ENCODE results near the gene AZGP1. TPM values are rescaled to one million over a fixed set of nuclear protein-coding genes. Genes with fewer than 3 reads are reported as not detected.
"Not testable (repeated sequence)": the region's sequence is repeated elsewhere in the genome, so short reads cannot be mapped to it uniquely, and the experiment has no call there.

Gene AZGP1
- total and polyA plus RNA-seq, 4 experiments from 2014 or later = not detected

DNA sequence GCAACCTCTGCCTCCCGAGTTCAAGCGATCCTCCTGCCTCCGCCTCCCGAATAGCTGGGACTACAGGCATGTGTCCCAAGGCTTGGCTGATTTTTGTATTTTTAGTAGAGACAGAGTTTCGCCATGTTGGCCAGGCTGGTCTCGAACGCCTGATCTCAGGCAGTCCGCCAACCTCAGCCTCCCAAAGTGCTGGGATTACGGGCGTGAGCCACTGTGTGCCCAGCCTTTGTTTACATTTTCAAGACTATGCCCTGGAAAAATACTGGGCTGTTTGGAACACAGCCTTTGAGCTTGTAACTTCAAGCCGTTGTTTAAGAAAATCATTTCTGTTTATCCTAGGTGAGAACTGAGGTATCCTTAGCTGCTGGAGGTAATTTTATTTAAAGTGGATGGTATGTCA, 41.5 kb upstream of the AZGP1 start:
- no peak for DNase-seq
- Mint-ChIP-seq H3K36me3 (peaks cover 0 to 33% of the 10 kb centered on the region in 2 donors), H3K4me3 (peak overlapping the region in 5 of 8 donors; percentile 17 to 53 (median 29)), H3K4me1 (peaks cover 30 to 58% (median 46%) of the 10 kb centered on the region in 4 donors), H3K27me3 (no peaks in the 10 kb centered on the region), H3K9me3 (no peaks in the 10 kb centered on the region), H3K27ac (peak overlapping the region in 5 of 7 donors; percentile 35 to 95 (median 66))
- intact Hi-C loops (cut with micrococcal nuclease) = no loop called here
- Histone ChIP-seq H3K36me3 (ENCODE audit: insufficient read depth, low read length) (no peaks in the 10 kb centered on the region), H3K4me1 (ENCODE audit: insufficient read depth, low read length) (peaks cover 43% of the 10 kb centered on the region), H3K9me3 (ENCODE audit: control insufficient read depth in 1 of 2, low read length in 2 of 2) (no peaks in the 10 kb centered on the region), H3K27me3 (ENCODE audit: insufficient read depth, low read length) (no peaks in the 10 kb centered on the region), H3K4me3 (ENCODE audit: low read length in 2 of 2) (no peak overlapping the region), H3K27ac (ENCODE audit: low read depth, low read length) (no peak overlapping the region)
- ChIA-PET CTCF (ENCODE audit: partially characterized antibody) (interaction anchor here (0.7 to 3.0 kb wide), 2 partner anchors 9 to 27 kb away, joined by 3 to 12 read pairs; no protein-coding TSS in a partner anchor), POLR2A (ENCODE audit: partially characterized antibody) (interaction anchor here (0.6 to 3.6 kb wide), 4 partner anchors 9 to 810 kb away, joined by 3 to 38 read pairs (median 13); partner anchors contain the start of genes EPHB4 and TRIM4)

DNA sequence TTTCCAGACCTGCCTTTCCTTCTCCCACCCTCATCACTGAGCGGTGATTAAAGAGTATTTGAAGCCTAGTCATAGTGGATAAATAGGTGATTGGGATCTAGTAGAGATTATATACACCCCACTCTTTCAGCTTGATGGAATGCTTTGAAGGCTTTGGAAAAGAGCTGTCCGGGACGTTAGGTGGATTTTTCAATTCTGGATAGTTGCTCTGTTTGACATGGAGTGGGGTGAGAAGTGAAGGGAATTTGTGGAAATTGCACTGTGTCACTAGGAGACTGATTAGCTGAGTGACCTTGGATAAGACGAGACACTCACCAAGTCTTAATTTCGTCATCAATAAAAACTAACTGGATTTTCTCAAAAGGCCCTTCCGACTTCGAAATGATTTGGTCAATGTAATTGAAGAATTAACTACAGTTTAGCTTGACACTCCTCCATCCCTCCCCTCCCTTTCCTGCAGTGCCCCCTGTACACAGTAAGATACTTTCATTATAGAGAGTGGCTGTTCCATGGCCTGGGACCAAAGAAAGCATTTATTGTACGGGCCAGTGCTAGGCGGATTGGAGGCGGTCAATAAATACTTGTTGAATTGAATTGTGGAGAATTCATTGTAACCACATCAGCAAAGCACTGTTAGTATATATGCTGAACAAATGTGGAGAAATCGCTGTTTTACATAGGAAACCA, 40.5 kb upstream of the AZGP1 start:
- peaks cover 28 to 53% (median 44%) of the 10 kb centered on the region in 4 donors for H3K4me1 Mint-ChIP-seq

DNA sequence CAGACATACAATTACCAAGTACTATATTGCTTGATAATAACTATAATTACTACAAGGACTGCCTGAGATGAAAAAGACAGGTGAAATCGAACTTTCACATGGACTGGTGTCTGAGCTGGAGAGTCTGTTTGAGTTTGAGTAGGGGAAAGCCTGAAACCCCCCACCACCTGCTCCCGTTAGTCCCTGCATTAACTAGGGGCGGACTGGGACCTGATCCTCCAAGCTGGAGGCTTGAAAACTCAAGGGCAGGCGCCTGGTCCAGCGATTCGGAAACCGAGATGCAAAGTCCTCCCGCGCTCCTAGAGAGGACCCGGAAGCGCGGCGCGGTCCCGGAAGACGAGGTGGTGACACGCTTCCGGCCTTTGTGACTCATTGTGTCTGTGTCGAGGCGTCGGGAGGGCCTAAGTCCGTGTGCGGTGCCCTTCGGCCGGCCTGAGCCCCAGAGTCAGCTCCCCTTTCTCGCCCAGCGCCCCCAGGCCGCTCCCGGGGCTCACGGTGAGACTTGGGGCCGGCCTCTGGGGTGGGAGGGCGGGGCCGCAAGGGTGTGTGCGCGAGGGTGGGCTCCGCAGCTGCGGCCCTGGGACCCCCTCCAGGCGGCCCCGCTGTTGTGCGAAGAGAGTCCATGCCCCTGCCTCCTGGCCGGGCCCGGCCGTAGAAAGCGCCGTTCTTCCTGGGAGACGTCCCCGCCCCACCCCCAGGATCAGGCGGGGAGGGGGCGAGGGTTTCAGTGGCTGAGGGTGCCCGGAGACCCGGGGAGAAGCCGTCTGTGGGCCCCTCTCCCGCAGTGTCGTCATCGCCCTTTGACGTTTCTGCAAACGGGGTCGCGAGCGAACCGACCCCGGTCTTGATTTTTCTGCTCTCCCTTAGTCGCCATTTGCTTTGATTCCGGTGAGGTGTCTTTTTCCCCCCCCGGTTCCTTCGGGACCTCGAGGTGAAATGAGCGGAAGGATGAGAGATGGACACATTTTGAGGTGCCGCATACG, 39.7 kb upstream of the AZGP1 start, which contains the start of gene ZKSCAN1:
ZKSCAN1 (plus strand) TSS at position 365 of the 983 bp plus-strand sequence. CDS start 7,911 bp downstream, outside the sequence.
- peaks cover 43% of the 10 kb centered on the region for H3K4me1 ChIP-seq (ENCODE audit: insufficient read depth, low read length)
- H3K27me3 Mint-ChIP-seq = no peaks in the 10 kb centered on the region
- no peaks in the 10 kb centered on the region for H3K36me3 ChIP-seq (ENCODE audit: insufficient read depth, low read length)
- H3K27me3 ChIP-seq (ENCODE audit: insufficient read depth, low read length) = no peaks in the 10 kb centered on the region
- H3K9me3 ChIP-seq (ENCODE audit: control insufficient read depth in 1 of 2, low read length in 2 of 2) = no peaks in the 10 kb centered on the region
- H3K4me3 ChIP-seq (ENCODE audit: low read length in 2 of 2) = peak within 1 kb of the TSS; percentile 92
- ChIA-PET CTCF (ENCODE audit: partially characterized antibody) (interaction anchor here (0.7 to 2.0 kb wide), 7 partner anchors 9 to 690 kb away, joined by 3 to 9 read pairs (median 3); partner anchors contain the start of gene POP7), POLR2A (ENCODE audit: partially characterized antibody) (interaction anchor here (0.7 to 3.6 kb wide), 16 partner anchors 12 to 413 kb away, joined by 3 to 38 read pairs (median 5); partner anchors contain the start of genes AP4M1, CNPY4, LAMTOR4 and MBLAC1)
- intact Hi-C loops (cut with micrococcal nuclease) = loop anchor here (1.0 kb wide), 2 partner anchors 18 to 66 kb away; partner anchors contain the start of gene ZNF3
- H3K36me3 Mint-ChIP-seq = peaks cover 0 to 24% of the 10 kb centered on the region in 2 donors
- peak; percentile 81 to 87 (median 85) for DNase-seq
- H3K4me1 Mint-ChIP-seq = peaks cover 28 to 53% (median 42%) of the 10 kb centered on the region in 4 donors
- H3K27ac Mint-ChIP-seq = peak within 1 kb of the TSS; percentile 95 to 99 (median 98)
- peak within 1 kb of the TSS; percentile 96 for H3K27ac ChIP-seq (ENCODE audit: low read depth, low read length)
- no peaks in the 10 kb centered on the region for H3K9me3 Mint-ChIP-seq
- H3K4me3 Mint-ChIP-seq = peak within 1 kb of the TSS; percentile 87 to 97 (median 96)

More for the DNA sequence above, 40.5 kb upstream of the AZGP1 start:
- Mint-ChIP-seq H3K27ac (peak overlapping the region; percentile 95 to 99 (median 98)), H3K9me3 (no peaks in the 10 kb centered on the region), H3K36me3 (peaks cover 0 to 29% of the 10 kb centered on the region in 2 donors), H3K27me3 (no peaks in the 10 kb centered on the region), H3K4me3 (peak overlapping the region; percentile 87 to 97 (median 96))
- Histone ChIP-seq H3K27ac (ENCODE audit: low read depth, low read length) (peak overlapping the region; percentile 96), H3K9me3 (ENCODE audit: control insufficient read depth in 1 of 2, low read length in 2 of 2) (no peaks in the 10 kb centered on the region), H3K4me3 (ENCODE audit: low read length in 2 of 2) (peak overlapping the region; percentile 92), H3K36me3 (ENCODE audit: insufficient read depth, low read length) (no peaks in the 10 kb centered on the region), H3K4me1 (ENCODE audit: insufficient read depth, low read length) (peaks cover 43% of the 10 kb centered on the region), H3K27me3 (ENCODE audit: insufficient read depth, low read length) (no peaks in the 10 kb centered on the region)
- POLR2A ChIA-PET (ENCODE audit: partially characterized antibody) = interaction anchor here (0.7 to 3.6 kb wide), 8 partner anchors 19 to 811 kb away, joined by 3 to 38 read pairs (median 6); partner anchors contain the start of genes EPHB4, MBLAC1, TRIM4 and ZCWPW1
- intact Hi-C loops (cut with micrococcal nuclease) = no loop called here
- CTCF ChIA-PET (ENCODE audit: partially characterized antibody) = interaction anchor here (0.8 to 2.0 kb wide), 3 partner anchors 26 to 689 kb away, joined by 3 to 9 read pairs (median 3); partner anchors contain the start of gene POP7
- no peak for DNase-seq

DNA sequence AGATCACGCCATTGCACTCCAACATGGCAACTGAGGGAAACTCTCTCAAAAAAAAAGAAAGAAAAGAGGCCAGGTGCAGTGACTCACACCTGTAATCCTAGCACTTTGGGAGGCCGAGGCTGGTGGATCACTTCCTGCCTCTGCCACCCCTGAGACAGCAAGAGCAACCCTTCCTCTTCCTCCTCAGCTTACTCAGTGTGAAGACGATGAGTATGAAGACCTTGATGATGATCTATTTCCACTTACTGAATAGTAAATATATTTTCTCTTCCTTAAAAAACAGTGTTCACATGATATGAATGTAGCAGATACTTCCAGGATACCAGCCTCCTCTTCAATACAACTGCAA, 37.5 kb upstream of the AZGP1 start:
- ChIA-PET POLR2A (ENCODE audit: partially characterized antibody) (interaction anchor here (0.6 to 3.2 kb wide), 2 partner anchors 36 to 110 kb away, joined by 4 to 21 read pairs; partner anchors contain the start of gene ZSCAN21), CTCF (ENCODE audit: partially characterized antibody) (interaction anchor here (0.6 to 1.5 kb wide), 2 partner anchors 15 to 100 kb away, joined by 3 to 4 read pairs; no protein-coding TSS in a partner anchor)
- intact Hi-C loops (cut with micrococcal nuclease) = no loop called here
- Mint-ChIP-seq H3K27me3 (no peaks in the 10 kb centered on the region), H3K36me3 (peaks cover 0 to 19% of the 10 kb centered on the region in 2 donors), H3K4me3 (no peak overlapping the region), H3K9me3 (no peaks in the 10 kb centered on the region), H3K27ac (peak overlapping the region in 1 of 7 donors; percentile 25), H3K4me1 (peaks cover 18 to 36% (median 28%) of the 10 kb centered on the region in 4 donors)
- Histone ChIP-seq H3K9me3 (ENCODE audit: control insufficient read depth in 1 of 2, low read length in 2 of 2) (no peaks in the 10 kb centered on the region), H3K27me3 (ENCODE audit: insufficient read depth, low read length) (no peaks in the 10 kb centered on the region), H3K27ac (ENCODE audit: low read depth, low read length) (no peak overlapping the region), H3K4me3 (ENCODE audit: low read length in 2 of 2) (no peak overlapping the region), H3K4me1 (ENCODE audit: insufficient read depth, low read length) (peaks cover 32% of the 10 kb centered on the region), H3K36me3 (ENCODE audit: insufficient read depth, low read length) (no peaks in the 10 kb centered on the region)
- no peak for DNase-seq

DNA sequence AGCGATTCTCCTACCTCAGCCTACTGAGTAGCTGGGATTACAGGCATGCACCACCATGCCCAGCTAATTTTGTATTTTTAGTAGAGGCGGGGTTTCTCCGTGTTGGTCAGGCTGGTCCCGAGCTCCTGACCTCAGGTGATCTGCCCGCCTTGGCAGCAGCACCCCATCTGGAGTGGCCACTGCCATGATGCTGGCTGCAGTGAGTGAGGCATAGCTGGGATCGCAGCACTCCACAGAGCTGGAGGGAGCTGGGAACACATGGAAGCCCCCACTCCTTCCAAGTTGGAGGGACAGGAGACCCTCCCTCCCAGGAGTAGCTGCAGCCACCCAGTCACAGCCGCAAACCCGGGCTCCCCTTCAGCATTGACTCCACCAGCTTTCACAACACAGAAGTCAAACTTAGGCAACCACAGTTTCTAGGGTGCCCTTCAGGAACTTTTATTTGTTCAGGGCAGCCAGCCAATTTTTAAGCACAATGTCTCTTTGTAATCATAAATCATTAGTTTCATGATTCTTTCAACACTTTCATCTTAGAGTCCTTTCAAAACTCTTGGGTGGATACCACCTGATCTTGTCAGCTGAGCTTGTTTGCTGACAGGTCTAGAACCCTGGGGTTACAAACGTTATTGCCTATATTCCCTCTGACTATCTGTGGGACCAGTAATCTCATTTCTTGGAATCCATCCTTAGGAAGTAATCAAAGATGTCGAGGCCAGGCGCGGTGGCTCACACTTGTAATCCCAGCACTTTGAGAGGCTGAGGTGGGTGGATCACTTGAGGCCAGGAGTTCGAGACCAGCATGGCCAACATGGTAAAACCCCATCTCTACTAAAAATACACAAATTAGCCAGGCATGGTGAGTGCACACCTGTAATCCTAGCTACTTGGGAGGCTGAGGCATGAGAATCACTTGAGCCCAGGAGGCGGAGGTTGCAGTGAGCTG, 36.8 kb upstream of the AZGP1 start:
- H3K27me3 Mint-ChIP-seq; intact Hi-C loops (cut with micrococcal nuclease); DNase-seq; H3K9me3 Mint-ChIP-seq; H3K4me3 Mint-ChIP-seq; H3K36me3 ChIP-seq (ENCODE audit: insufficient read depth, low read length); H3K27ac ChIP-seq (ENCODE audit: low read depth, low read length); H3K4me3 ChIP-seq (ENCODE audit: low read length in 2 of 2); H3K27me3 ChIP-seq (ENCODE audit: insufficient read depth, low read length); H3K9me3 ChIP-seq (ENCODE audit: control insufficient read depth in 1 of 2, low read length in 2 of 2): not testable (repeated sequence)
- ChIA-PET POLR2A (ENCODE audit: partially characterized antibody) (interaction anchor here (3.2 kb wide), 1 partner anchor 37 kb away, joined by 21 read pairs; the partner anchor contains the start of gene ZSCAN21), CTCF (ENCODE audit: partially characterized antibody) (interaction anchor here (0.6 to 1.5 kb wide), 4 partner anchors 15 to 99 kb away, joined by 3 to 5 read pairs (median 4); no protein-coding TSS in a partner anchor)
- Mint-ChIP-seq H3K27ac (peak overlapping the region in 3 of 7 donors; percentile 12 to 31 (median 25)), H3K4me1 (peaks cover 15 to 29% (median 23%) of the 10 kb centered on the region in 4 donors), H3K36me3 (peaks cover 0 to 15% of the 10 kb centered on the region in 2 donors)
- peaks cover 26% of the 10 kb centered on the region for H3K4me1 ChIP-seq (ENCODE audit: insufficient read depth, low read length)

DNA sequence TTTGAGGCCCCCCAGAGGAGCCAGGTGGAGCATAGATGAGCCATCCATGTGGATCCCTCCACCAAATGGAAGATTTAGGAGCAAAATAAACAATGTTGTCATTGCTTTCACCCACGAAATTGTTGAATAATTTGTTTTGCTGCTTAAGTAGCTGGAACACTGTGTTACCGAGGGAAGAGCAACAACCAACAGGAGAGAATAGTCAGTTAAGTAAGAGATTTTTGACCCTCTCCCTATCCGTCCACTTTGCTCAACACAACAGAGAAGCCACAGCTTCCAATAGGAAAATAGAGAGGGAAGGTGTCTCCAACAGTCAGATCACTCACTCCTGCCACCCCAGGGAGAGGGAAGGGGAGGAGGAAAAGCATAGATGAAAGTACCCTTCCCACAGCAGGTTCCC, 35.7 kb upstream of the AZGP1 start:
- no peak overlapping the region for H3K27ac Mint-ChIP-seq
- CTCF ChIA-PET (ENCODE audit: partially characterized antibody) = no interaction called here
- H3K4me3 Mint-ChIP-seq = no peak overlapping the region

More for the DNA sequence above, 35.7 kb upstream of the AZGP1 start:
- intact Hi-C loops (cut with micrococcal nuclease) = no loop called here
- Histone ChIP-seq H3K27me3 (ENCODE audit: insufficient read depth, low read length) (no peaks in the 10 kb centered on the region), H3K4me3 (ENCODE audit: low read length in 2 of 2) (no peak overlapping the region), H3K4me1 (ENCODE audit: insufficient read depth, low read length) (peaks cover 15% of the 10 kb centered on the region), H3K9me3 (ENCODE audit: control insufficient read depth in 1 of 2, low read length in 2 of 2) (no peaks in the 10 kb centered on the region), H3K27ac (ENCODE audit: low read depth, low read length) (no peak overlapping the region), H3K36me3 (ENCODE audit: insufficient read depth, low read length) (no peaks in the 10 kb centered on the region)
- no peak for DNase-seq
- Mint-ChIP-seq H3K9me3 (no peaks in the 10 kb centered on the region), H3K4me1 (peaks cover 11 to 20% (median 15%) of the 10 kb centered on the region in 4 donors), H3K27me3 (peaks cover 0 to 2% of the 10 kb centered on the region in 2 donors), H3K36me3 (peaks cover 0 to 11% of the 10 kb centered on the region in 2 donors)
- POLR2A ChIA-PET (ENCODE audit: partially characterized antibody) = no interaction called here

Measured in CD4-positive, alpha-beta memory T cell (primary cell).